ENCODE data around the gene IDH3A. TPM values are rescaled to one million over a fixed set of nuclear protein-coding genes. Genes with fewer than 3 reads are reported as not detected.

IDH3A gene
- total and polyA plus RNA-seq, 9 of the 15 experiments (the other 6 are each of a cell fraction or from before 2014, with no cell fraction given) = 37.4 to 249 (median 107) TPM

DNA sequence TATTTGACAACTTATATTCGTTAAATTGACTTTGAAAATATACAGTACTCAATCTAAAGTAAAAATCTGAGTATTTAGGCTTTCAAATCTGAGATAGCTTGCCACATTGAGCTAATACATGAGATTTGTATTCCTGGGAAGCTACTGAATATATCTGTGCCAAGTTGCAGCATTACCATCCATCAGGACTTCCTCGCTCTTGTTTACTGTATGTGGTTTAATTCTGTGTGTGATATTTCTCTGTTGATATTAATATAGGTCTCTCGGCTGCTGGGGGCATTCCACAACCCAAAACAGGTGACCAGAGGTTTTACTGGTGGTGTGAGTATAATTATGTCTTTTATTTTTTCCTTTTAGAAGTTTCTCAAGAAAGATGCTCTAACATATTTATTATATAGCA is 5.8 kb downstream of the IDH3A start:
- ChIA-PET CTCF (ENCODE audit: low intra/inter-chr PET ratio) (no interaction called here), POLR2A (interaction anchor here (1.1 kb wide), 1 partner anchor 16 kb away, joined by 3 read pairs; no protein-coding TSS in a partner anchor)
- Histone ChIP-seq H3K4me3 (no peak overlapping the region), H2AFZ (ENCODE audit: low read depth, low read length) (no peak overlapping the region), H3K4me1 (replicated peaks in 1 of 2; ENCODE audit: control insufficient read depth in 2 of 2, insufficient read depth in 2 of 2, low read length in 2 of 2) (peaks cover 0 to 2% of the 10 kb centered on the region in 2 experiments; a peak in 2 of 5 replicates), H3K27me3 (ENCODE audit: control insufficient read depth in 2 of 2, insufficient read depth in 2 of 2, low read length in 2 of 2) (no peaks in the 10 kb centered on the region), H3K9me3 (replicated peaks; ENCODE audit: control insufficient read depth, insufficient read depth, low read depth, low read length) (no peaks in the 10 kb centered on the region), H3K9ac (ENCODE audit: insufficient read depth in 1 of 2, low read depth in 2 of 2, low read length in 2 of 2) (no peak overlapping the region), H3K27ac (ENCODE audit: extremely low read depth, low read depth, low read length) (no peak overlapping the region), H3K9me1 (ENCODE audit: control insufficient read depth, insufficient read depth, low read length) (no peaks in the 10 kb centered on the region), H3K4me2 (ENCODE audit: insufficient read depth, low read length) (no peak overlapping the region), H3K36me3 (ENCODE audit: control insufficient read depth, insufficient read depth, low read length) (peaks cover 56% of the 10 kb centered on the region; the same call in 1 of the 3 replicates), H3K79me2 (ENCODE audit: control insufficient read depth, insufficient read depth, low read length) (peaks cover 30% of the 10 kb centered on the region), H4K20me1 (replicated peaks; ENCODE audit: control insufficient read depth, insufficient read depth, low read length) (no peaks in the 10 kb centered on the region; the same call in none of the 2 replicates)
- in situ Hi-C loops (cut with MboI) = no loop called here
- BruUV-seq (replicated peaks) = no TSS peak
- 86% methylated on average over 3 of the region's 3 CpGs for WGBS (ENCODE audit: insufficient coverage, low coverage, missing lambda C conversion rate)
- intact Hi-C loops (cut with micrococcal nuclease) = no loop called here
- no peak for ATAC-seq
- DNase-seq (ENCODE audit: extremely low read depth in 1 of 4, low spot score in 3 of 4) = no peak
- TF ChIP-seq POLR3A (IDR thresholded peaks at IDR 0.05; ENCODE audit: borderline replicate concordance, extremely low read depth, insufficient read depth, insufficient read length) (no peak), CCAR2 (IDR thresholded peaks at IDR 0.05; ENCODE audit: low read depth, low read length) (no peak)
- no peak for FAIRE-seq

DNA sequence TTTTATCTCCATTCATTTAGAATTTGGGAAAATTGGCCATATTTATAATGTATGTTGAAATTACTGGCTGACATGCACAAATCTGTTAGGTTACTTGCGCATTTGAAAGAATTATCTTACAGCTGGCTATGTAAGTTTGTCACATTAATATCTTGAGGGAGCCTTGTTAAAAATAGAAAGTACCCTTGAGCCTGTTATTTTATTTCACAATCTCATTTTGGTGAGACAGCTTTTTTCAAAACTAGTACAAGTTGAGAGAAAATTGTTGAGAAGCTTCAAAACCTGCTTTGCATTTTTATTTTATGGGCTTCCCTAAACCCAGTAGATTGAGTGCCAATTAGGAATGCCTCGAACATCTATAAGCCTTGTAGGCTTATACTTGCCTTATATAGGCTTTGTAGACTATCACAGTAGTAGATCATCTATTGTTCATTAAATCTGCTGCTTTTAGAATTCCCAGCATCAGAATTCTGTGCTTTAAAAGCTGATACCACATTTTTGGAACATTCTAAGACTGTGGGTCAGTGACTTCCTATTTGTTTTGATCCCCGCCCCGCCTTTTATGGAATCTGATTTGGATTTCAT is 6.3 kb downstream of the IDH3A start:
- DNase-seq (ENCODE audit: extremely low read depth in 1 of 4, low spot score in 3 of 4) (no peak), FAIRE-seq (no peak), ATAC-seq (no peak)
- intact Hi-C loops (cut with micrococcal nuclease) (no loop called here), in situ Hi-C loops (cut with MboI) (no loop called here)
- no peak overlapping the region for H3K27ac ChIP-seq (ENCODE audit: extremely low read depth, low read depth, low read length)
- H4K20me1 ChIP-seq (replicated peaks; ENCODE audit: control insufficient read depth, insufficient read depth, low read length) = no peaks in the 10 kb centered on the region; the same call in 1 of the 2 replicates
- no peak overlapping the region for H2AFZ ChIP-seq (ENCODE audit: low read depth, low read length)
- ChIA-PET POLR2A (interaction anchor here (1.1 to 1.2 kb wide), 2 partner anchors 8 to 17 kb away, joined by 3 to 5 read pairs; no protein-coding TSS in a partner anchor), CTCF (ENCODE audit: low intra/inter-chr PET ratio) (no interaction called here)
- H3K9ac ChIP-seq (ENCODE audit: insufficient read depth in 1 of 2, low read depth in 2 of 2, low read length in 2 of 2) = no peak overlapping the region
- no TSS peak for BruUV-seq (replicated peaks)
- no peak overlapping the region for H3K4me2 ChIP-seq (ENCODE audit: insufficient read depth, low read length)
- no peak overlapping the region for H3K4me3 ChIP-seq
- no peaks in the 10 kb centered on the region for H3K27me3 ChIP-seq (ENCODE audit: control insufficient read depth in 2 of 2, insufficient read depth in 2 of 2, low read length in 2 of 2)
- peaks cover 25% of the 10 kb centered on the region for H3K79me2 ChIP-seq (ENCODE audit: control insufficient read depth, insufficient read depth, low read length)
- no peaks in the 10 kb centered on the region for H3K9me1 ChIP-seq (ENCODE audit: control insufficient read depth, insufficient read depth, low read length)
- H3K4me1 ChIP-seq (replicated peaks in 1 of 2; ENCODE audit: control insufficient read depth in 2 of 2, insufficient read depth in 2 of 2, low read length in 2 of 2) = no peaks in the 10 kb centered on the region; a peak in 1 of 5 replicates
- 96% methylated on average over 4 of the region's 4 CpGs for WGBS (ENCODE audit: insufficient coverage, low coverage, missing lambda C conversion rate)
- peaks cover 59% of the 10 kb centered on the region; the same call in 1 of the 3 replicates for H3K36me3 ChIP-seq (ENCODE audit: control insufficient read depth, insufficient read depth, low read length)
- H3K9me3 ChIP-seq (replicated peaks; ENCODE audit: control insufficient read depth, insufficient read depth, low read depth, low read length) = no peaks in the 10 kb centered on the region
- TF ChIP-seq, protein P1, sequence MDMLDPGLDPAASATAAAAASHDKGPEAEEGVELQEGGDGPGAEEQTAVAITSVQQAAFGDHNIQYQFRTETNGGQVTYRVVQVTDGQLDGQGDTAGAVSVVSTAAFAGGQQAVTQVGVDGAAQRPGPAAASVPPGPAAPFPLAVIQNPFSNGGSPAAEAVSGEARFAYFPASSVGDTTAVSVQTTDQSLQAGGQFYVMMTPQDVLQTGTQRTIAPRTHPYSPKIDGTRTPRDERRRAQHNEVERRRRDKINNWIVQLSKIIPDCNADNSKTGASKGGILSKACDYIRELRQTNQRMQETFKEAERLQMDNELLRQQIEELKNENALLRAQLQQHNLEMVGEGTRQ (CRISPR knock-in tag; IDR thresholded peaks at IDR 0.05) = no peak
- no peak for TF ChIP-seq TCF3 (CRISPR knock-in tag; IDR thresholded peaks at IDR 0.05)
- TF ChIP-seq SMARCB1 (IDR thresholded peaks at IDR 0.05; ENCODE audit: insufficient read length, low read depth) = no peak
- no peak for TF ChIP-seq EP300 (IDR thresholded peaks at IDR 0.05; ENCODE audit: low read length)
- TF ChIP-seq, protein P2, sequence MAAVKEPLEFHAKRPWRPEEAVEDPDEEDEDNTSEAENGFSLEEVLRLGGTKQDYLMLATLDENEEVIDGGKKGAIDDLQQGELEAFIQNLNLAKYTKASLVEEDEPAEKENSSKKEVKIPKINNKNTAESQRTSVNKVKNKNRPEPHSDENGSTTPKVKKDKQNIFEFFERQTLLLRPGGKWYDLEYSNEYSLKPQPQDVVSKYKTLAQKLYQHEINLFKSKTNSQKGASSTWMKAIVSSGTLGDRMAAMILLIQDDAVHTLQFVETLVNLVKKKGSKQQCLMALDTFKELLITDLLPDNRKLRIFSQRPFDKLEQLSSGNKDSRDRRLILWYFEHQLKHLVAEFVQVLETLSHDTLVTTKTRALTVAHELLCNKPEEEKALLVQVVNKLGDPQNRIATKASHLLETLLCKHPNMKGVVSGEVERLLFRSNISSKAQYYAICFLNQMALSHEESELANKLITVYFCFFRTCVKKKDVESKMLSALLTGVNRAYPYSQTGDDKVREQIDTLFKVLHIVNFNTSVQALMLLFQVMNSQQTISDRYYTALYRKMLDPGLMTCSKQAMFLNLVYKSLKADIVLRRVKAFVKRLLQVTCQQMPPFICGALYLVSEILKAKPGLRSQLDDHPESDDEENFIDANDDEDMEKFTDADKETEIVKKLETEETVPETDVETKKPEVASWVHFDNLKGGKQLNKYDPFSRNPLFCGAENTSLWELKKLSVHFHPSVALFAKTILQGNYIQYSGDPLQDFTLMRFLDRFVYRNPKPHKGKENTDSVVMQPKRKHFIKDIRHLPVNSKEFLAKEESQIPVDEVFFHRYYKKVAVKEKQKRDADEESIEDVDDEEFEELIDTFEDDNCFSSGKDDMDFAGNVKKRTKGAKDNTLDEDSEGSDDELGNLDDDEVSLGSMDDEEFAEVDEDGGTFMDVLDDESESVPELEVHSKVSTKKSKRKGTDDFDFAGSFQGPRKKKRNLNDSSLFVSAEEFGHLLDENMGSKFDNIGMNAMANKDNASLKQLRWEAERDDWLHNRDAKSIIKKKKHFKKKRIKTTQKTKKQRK (IDR thresholded peaks at IDR 0.05; ENCODE audit: borderline replicate concordance, low read depth, low read length) = no peak
